HCT116 (cell line): ENCODE data around the gene STK32C. TPM values are rescaled to one million over a fixed set of nuclear protein-coding genes. Genes with fewer than 3 reads are reported as not detected.

Source experiments
- ATAC-seq: fragments of 200-7000 bp; cut with Tn5 transposase; 2 replicates; pipeline ENCODE4 v1.9.1; 2020; ENCODE audit warnings: mild to moderate bottlenecking, moderate library complexity
- BruUV-seq: library from RNA; stranded (reverse); fragments of 400-500 nt; replicated peaks from 2 replicates; lab custom pipeline; 2021; lab: Mats Ljungman, UMichigan
- CTCF ChIA-PET: fragments of 300-600 bp; sonication (Branson Sonifier 250); formaldehyde crosslinking; loops from one replicate; lab custom pipeline; 2021; ENCODE audit warnings: antibody characterized with exemption; lab: Charles Lee
- POLR2A ChIA-PET: fragments of 300-600, 350-600 bp; sonication (Branson Sonifier 250); formaldehyde crosslinking; loops from one replicate; lab custom pipeline; 2021; ENCODE audit warnings: antibody characterized with exemption; lab: Charles Lee
- RAD21 ChIA-PET, 2 experiments: fragments of 300-600 bp; sonication (Branson Sonifier 250); formaldehyde crosslinking; loops; one replicate each; lab custom pipeline; 2023; ENCODE audit warnings: low total read pairs in 2 of 2; ENCODE audit not compliant: uncharacterized antibody in 2 of 2, unreplicated experiment in 2 of 2, low non-redundant PET in 1 of 2; lab: Charles Lee
- DNase-seq: peaks from one replicate; pipeline ENCODE4 v3.0.0-alpha.2; 2010; ENCODE audit warnings: low read depth, low spot score
- H2AFZ ChIP-seq: fragments of 200-600 bp; shearing (Covaris generic), sonication (generic); 2 replicates; pipeline ENCODE4 v1.6.1; 2017; ENCODE audit warnings: low read depth, mixed run types, mixed read lengths, antibody characterized with exemption, low read length; ENCODE audit not compliant: poor library complexity, severe bottlenecking
- H3K27ac ChIP-seq: 2 replicates; pipeline ENCODE4 v1.5.1; 2012; ENCODE audit warnings: low read depth, low read length
- H3K27me3 ChIP-seq: fragments of 200-600 bp; sonication (generic); 2 replicates; pipeline ENCODE4 v1.6.1; 2016; ENCODE audit warnings: mixed run types, low read length, mixed read lengths; ENCODE audit not compliant: insufficient read depth
- H3K36me3 ChIP-seq, 2 experiments: fragments of 200-500 bp in 1 of 2; fragments of 200-600 bp in 1 of 2; sonication (Bioruptor generic) in 1 of 2; sonication (generic) in 1 of 2; 2 replicates each; pipeline versions ENCODE4 v1.5.1 to v1.6.1; 2014 to 2016; ENCODE audit warnings: low read length in 2 of 2, inconsistent platforms in 1 of 2, mixed read lengths in 1 of 2, mixed run types in 1 of 2; ENCODE audit not compliant: insufficient read depth in 2 of 2, control insufficient read depth in 1 of 2
- H3K4me1 ChIP-seq, 2 experiments: fragments of 200-600 bp in 1 of 2; sonication (generic) in 1 of 2; 2 replicates each; pipeline versions ENCODE4 v1.5.1 to v1.6.1; 2012 to 2017; ENCODE audit warnings: low read length in 2 of 2, inconsistent platforms in 1 of 2, mild to moderate bottlenecking in 1 of 2, mixed read lengths in 1 of 2, mixed run types in 1 of 2, moderate library complexity in 1 of 2; ENCODE audit not compliant: insufficient read depth in 2 of 2, control insufficient read depth in 1 of 2
- H3K4me2 ChIP-seq: fragments of 200-600 bp; sonication (generic); 2 replicates; pipeline ENCODE4 v1.6.1; 2017; ENCODE audit warnings: mixed run types, low read length, mixed read lengths
- H3K4me3 ChIP-seq, 2 experiments: fragments of 200-600 bp in 1 of 2; sonication (generic) in 1 of 2; replicated peaks in 1 of 2; 2 replicates each; pipeline ENCODE4 v1.5.1; 2011 to 2016; ENCODE audit warnings: low read length in 2 of 2, control low read depth in 1 of 2, low read depth in 1 of 2, mild to moderate bottlenecking in 1 of 2, mixed read lengths in 1 of 2, mixed run types in 1 of 2
- H3K79me2 ChIP-seq: fragments of 200-600 bp; sonication (generic); 2 replicates; pipeline ENCODE4 v1.6.1; 2017; ENCODE audit warnings: mild to moderate bottlenecking, mixed run types, low read length, moderate library complexity, mixed read lengths; ENCODE audit not compliant: insufficient read depth
- H3K9ac ChIP-seq: fragments of 200-600 bp; sonication (generic); 2 replicates; pipeline ENCODE4 v1.6.1; 2016; ENCODE audit warnings: low read length, mixed read lengths
- H3K9me2 ChIP-seq: fragments of 200-600 bp; sonication (generic), shearing (Covaris generic); 2 replicates; pipeline ENCODE4 v1.6.1; 2017; ENCODE audit warnings: mixed run types, mild to moderate bottlenecking, moderate library complexity; ENCODE audit not compliant: insufficient read depth
- H3K9me3 ChIP-seq, 2 experiments: fragments of 200-500 bp in 1 of 2; fragments of 200-600 bp in 1 of 2; sonication (Bioruptor generic) in 1 of 2; sonication (generic) in 1 of 2; 2 replicates each; pipeline ENCODE4 v1.6.1; 2014 to 2017; ENCODE audit warnings: low read length in 2 of 2, mixed read lengths in 2 of 2, inconsistent platforms in 1 of 2, low read depth in 1 of 2, mild to moderate bottlenecking in 1 of 2, mixed run types in 1 of 2, moderate library complexity in 1 of 2; ENCODE audit not compliant: control insufficient read depth in 1 of 2, insufficient read depth in 1 of 2
- H4K20me1 ChIP-seq: fragments of 200-600 bp; sonication (generic), shearing (Covaris generic); 2 replicates; pipeline ENCODE4 v1.6.1; 2017; ENCODE audit warnings: mixed run types, mild to moderate bottlenecking, moderate library complexity; ENCODE audit not compliant: insufficient read depth
- CTCF ChIP-seq, 3 experiments: fragments of 200-600 bp in 1 of 3; sonication (generic) in 1 of 3; IDR thresholded peaks in 2 of 3; conservative IDR thresholded peaks in 1 of 3; 2 replicates each; pipeline ENCODE4 v1.5.1; 2012 to 2017; ENCODE audit warnings: low read depth in 2 of 3, low read length in 2 of 3, antibody characterized with exemption in 1 of 3, borderline replicate concordance in 1 of 3, control low read depth in 1 of 3, mild to moderate bottlenecking in 1 of 3, mixed read lengths in 1 of 3, mixed run types in 1 of 3, moderate library complexity in 1 of 3; ENCODE audit not compliant: insufficient read depth in 1 of 3
- EGR1 ChIP-seq: IDR thresholded peaks from 2 replicates; pipeline ENCODE4 v1.6.1; 2012; ENCODE audit warnings: low read depth
- EZH2 ChIP-seq: fragments of 200-600 bp; sonication (generic); IDR thresholded peaks from 2 replicates; pipeline ENCODE4 v1.6.1; 2017; ENCODE audit warnings: antibody characterized with exemption, mixed run types
- EZH2phosphoT487 ChIP-seq: fragments of 200-600 bp; IDR thresholded peaks from 2 replicates; pipeline ENCODE4 v1.6.1; 2018; ENCODE audit warnings: antibody characterized with exemption, borderline replicate concordance
- FOSL1 ChIP-seq: IDR thresholded peaks from 2 replicates; pipeline ENCODE4 v1.6.1; 2012; ENCODE audit warnings: low read depth
- MAX ChIP-seq: IDR thresholded peaks from 2 replicates; pipeline ENCODE4 v1.6.1; 2012
- POLR2A ChIP-seq: IDR thresholded peaks from 2 replicates; pipeline ENCODE4 v1.7.0; 2011; ENCODE audit warnings: borderline replicate concordance; ENCODE audit not compliant: insufficient read depth, insufficient read length; ENCODE audit errors: extremely low read depth
- RAD21 ChIP-seq: IDR thresholded peaks from 2 replicates; pipeline ENCODE4 v1.6.1; 2012; ENCODE audit warnings: low read depth, mild to moderate bottlenecking
- SIN3A ChIP-seq: IDR thresholded peaks from 2 replicates; pipeline ENCODE4 v1.6.1; 2012; ENCODE audit warnings: low read depth
- SRF ChIP-seq: IDR thresholded peaks from 2 replicates; pipeline ENCODE4 v1.6.1; 2012; ENCODE audit warnings: low read depth
- TCF7L2 ChIP-seq: IDR thresholded peaks from 2 replicates; pipeline ENCODE4 v1.7.0; 2011; ENCODE audit warnings: borderline replicate concordance, inconsistent platforms; ENCODE audit not compliant: insufficient read depth, insufficient read length; ENCODE audit errors: extremely low read depth
- ZBTB33 ChIP-seq: IDR thresholded peaks from 2 replicates; pipeline ENCODE4 v1.6.1; 2011; ENCODE audit warnings: mild to moderate bottlenecking, low read length, moderate library complexity; ENCODE audit not compliant: insufficient replicate concordance; ENCODE audit errors: extremely low read depth
- ZFX ChIP-seq: fragments of 450-650 bp; IDR thresholded peaks from 2 replicates; pipeline ENCODE4 v1.6.1; 2017
- intact Hi-C: fragments of 100-400 bp; cut with micrococcal nuclease; formaldehyde crosslinking; loops from 2 replicates; pipeline ENCODE4 v1.10.0; 2022
- total RNA-seq: library from RNA; stranded (reverse); gene quantifications from one replicate; pipeline ENCODE4 v1.2.1, GENCODE V29; 2021; ENCODE audit not compliant: unreplicated experiment

STK32C gene
- total RNA-seq, 1 experiment from 2014 or later = 29.7 TPM

- Histone ChIP-seq H3K27ac (no peak overlapping the region), H3K36me3 (no peaks in the 10 kb centered on the region), H3K79me2 (no peaks in the 10 kb centered on the region), H3K9me2 (no peaks in the 10 kb centered on the region), H3K4me3 (no peak overlapping the region), H3K4me1 (peaks cover 0 to 5% of the 10 kb centered on the region in 2 experiments; a peak in 1 of 4 replicates), H4K20me1 (no peaks in the 10 kb centered on the region), H3K27me3 (no peaks in the 10 kb centered on the region), H3K4me2 (no peak overlapping the region), H3K9ac (no peak overlapping the region), H2AFZ (no peak overlapping the region), H3K9me3 (no peaks in the 10 kb centered on the region)
- POLR2A ChIA-PET = no interaction called here
- DNase-seq (no peak), ATAC-seq (no peak)
- no TSS peak for BruUV-seq
- TF ChIP-seq POLR2A = no peak
- TF ChIP-seq FOSL1 = no peak
- TF ChIP-seq CTCF (IDR thresholded peaks at IDR 0.05 in 2 of 3, conservative IDR thresholded peaks at IDR 0.05 in 1 of 3; ENCODE audit: borderline replicate concordance in 1 of 3, insufficient read depth in 1 of 3, low read depth in 2 of 3, low read length in 2 of 3) = no peak
- CTCF ChIA-PET = no interaction called here
- RAD21 ChIA-PET = no interaction called here
- intact Hi-C loops = no loop called here
Observed at GRCh38 chr10:132275426-132276178, 32.1 kb downstream of the STK32C start.

GRCh38 chr10:132274986-132275385 lies 32.8 kb downstream of the STK32C start:
- ATAC-seq (no peak), DNase-seq (no peak)
- BruUV-seq = no TSS peak
- Histone ChIP-seq H3K4me3 (no peak overlapping the region), H4K20me1 (no peaks in the 10 kb centered on the region), H3K36me3 (no peaks in the 10 kb centered on the region), H3K9me3 (no peaks in the 10 kb centered on the region), H3K27ac (no peak overlapping the region), H3K4me2 (no peak overlapping the region), H3K27me3 (no peaks in the 10 kb centered on the region), H2AFZ (no peak overlapping the region), H3K9me2 (no peaks in the 10 kb centered on the region), H3K4me1 (peaks cover 0 to 2% of the 10 kb centered on the region in 2 experiments; a peak in 1 of 4 replicates), H3K9ac (no peak overlapping the region), H3K79me2 (no peaks in the 10 kb centered on the region)
- CTCF ChIA-PET = no interaction called here
- RAD21 ChIA-PET = no interaction called here
- intact Hi-C loops = no loop called here
- POLR2A ChIA-PET = no interaction called here
- no peak for TF ChIP-seq EZH2
- no peak for TF ChIP-seq RAD21
- TF ChIP-seq TCF7L2 = no peak
- TF ChIP-seq EGR1 = no peak
- TF ChIP-seq SIN3A = no peak
- no peak for TF ChIP-seq EZH2phosphoT487
- no peak for TF ChIP-seq ZFX
- no peak for TF ChIP-seq SRF
- TF ChIP-seq ZBTB33 = no peak
- TF ChIP-seq MAX = no peak
- no peak for TF ChIP-seq CTCF (IDR thresholded peaks at IDR 0.05 in 2 of 3, conservative IDR thresholded peaks at IDR 0.05 in 1 of 3; ENCODE audit: borderline replicate concordance in 1 of 3, insufficient read depth in 1 of 3, low read depth in 2 of 3, low read length in 2 of 3)
- TF ChIP-seq FOSL1 = no peak
